ENCODE results near the gene NOL9. TPM values are rescaled to one million over a fixed set of nuclear protein-coding genes. Genes with fewer than 3 reads are reported as not detected.

Gene NOL9
- total RNA-seq, 3 donors from 2014 or later (not counting 1 experiment from before 2014, with no cell fraction given) = 40.7 to 53.3 (median 52.0) TPM

- H3K9me3 Mint-ChIP-seq = no peaks in the 10 kb centered on the region
- H3K9me3 ChIP-seq (ENCODE audit: control insufficient read depth, insufficient read depth, low read length) = no peaks in the 10 kb centered on the region
- H3K36me3 ChIP-seq (ENCODE audit: control insufficient read depth, insufficient read depth, low read length) = no peaks in the 10 kb centered on the region
- no peak overlapping the region for H3K27ac ChIP-seq (ENCODE audit: low read length)
- DNase-seq (no peak), ATAC-seq (no peak)
- no peaks in the 10 kb centered on the region for H3K27me3 ChIP-seq (ENCODE audit: control insufficient read depth, insufficient read depth, low read length)
- H3K4me3 Mint-ChIP-seq = no peak overlapping the region
- H3K27me3 Mint-ChIP-seq (ENCODE audit: low read depth in 2 of 2) = peaks cover 0 to 5% of the 10 kb centered on the region in 2 donors
- no peak overlapping the region for H3K4me3 ChIP-seq (ENCODE audit: low read length)
- 90% methylated on average over 26 of the region's 33 CpGs for WGBS (ENCODE audit: insufficient coverage)
- no peaks in the 10 kb centered on the region for H3K36me3 Mint-ChIP-seq
- no peak for TF ChIP-seq CTCF (IDR thresholded peaks at IDR 0.05)
- H3K4me1 ChIP-seq (ENCODE audit: control insufficient read depth, insufficient read depth, low read length) = peaks cover 6% of the 10 kb centered on the region
- H3K4me1 Mint-ChIP-seq = peaks cover 0 to 7% of the 10 kb centered on the region in 2 donors
- H3K27ac Mint-ChIP-seq = no peak overlapping the region
- intact Hi-C loops (cut with micrococcal nuclease) = loop anchor here (2.0 kb wide), 1 partner anchor 125 kb away; no protein-coding TSS in a partner anchor
Measured at GRCh38 chr1:6473974-6474814, 80.1 kb downstream of the NOL9 start.

GRCh38 chr1:6473156-6473555 lies 81.2 kb downstream of the NOL9 start:
- no peak overlapping the region for H3K27ac Mint-ChIP-seq
- intact Hi-C loops (cut with micrococcal nuclease) = no loop called here

GRCh38 chr1:6472391-6472790 lies 81.9 kb downstream of the NOL9 start:
- no peak overlapping the region for H3K27ac Mint-ChIP-seq
- intact Hi-C loops (cut with micrococcal nuclease) = no loop called here
- H3K4me3 Mint-ChIP-seq = no peak overlapping the region
- H3K9me3 Mint-ChIP-seq = no peaks in the 10 kb centered on the region
- H3K4me3 ChIP-seq (ENCODE audit: low read length) = no peak overlapping the region
- ATAC-seq (no peak), DNase-seq (no peak)
- WGBS (ENCODE audit: insufficient coverage) = 79% methylated on average over 10 of the region's 10 CpGs
- H3K36me3 Mint-ChIP-seq = no peaks in the 10 kb centered on the region
- no peaks in the 10 kb centered on the region for H3K9me3 ChIP-seq (ENCODE audit: control insufficient read depth, insufficient read depth, low read length)
- H3K27me3 ChIP-seq (ENCODE audit: control insufficient read depth, insufficient read depth, low read length) = no peaks in the 10 kb centered on the region
- H3K4me1 ChIP-seq (ENCODE audit: control insufficient read depth, insufficient read depth, low read length) = peaks cover 6% of the 10 kb centered on the region
- no peak overlapping the region for H3K27ac ChIP-seq (ENCODE audit: low read length)
- peaks cover 0 to 7% of the 10 kb centered on the region in 2 donors for H3K4me1 Mint-ChIP-seq
- peaks cover 0 to 2% of the 10 kb centered on the region in 2 donors for H3K27me3 Mint-ChIP-seq (ENCODE audit: low read depth in 2 of 2)
- H3K36me3 ChIP-seq (ENCODE audit: control insufficient read depth, insufficient read depth, low read length) = no peaks in the 10 kb centered on the region
- no peak for TF ChIP-seq CTCF (IDR thresholded peaks at IDR 0.05)

More at GRCh38 chr1:6473156-6473555, 81.2 kb downstream of the NOL9 start:
- no peaks in the 10 kb centered on the region for H3K36me3 ChIP-seq (ENCODE audit: control insufficient read depth, insufficient read depth, low read length)
- H3K27ac ChIP-seq (ENCODE audit: low read length) = no peak overlapping the region
- TF ChIP-seq CTCF (IDR thresholded peaks at IDR 0.05) = no peak
- H3K4me3 ChIP-seq (ENCODE audit: low read length) = no peak overlapping the region
- ATAC-seq = no peak
- no peak overlapping the region for H3K4me3 Mint-ChIP-seq
- no peaks in the 10 kb centered on the region for H3K36me3 Mint-ChIP-seq
- H3K4me1 ChIP-seq (ENCODE audit: control insufficient read depth, insufficient read depth, low read length) = peaks cover 6% of the 10 kb centered on the region
- H3K27me3 Mint-ChIP-seq (ENCODE audit: low read depth in 2 of 2) = peaks cover 0 to 2% of the 10 kb centered on the region in 2 donors
- H3K9me3 Mint-ChIP-seq = no peaks in the 10 kb centered on the region
- H3K27me3 ChIP-seq (ENCODE audit: control insufficient read depth, insufficient read depth, low read length) = no peaks in the 10 kb centered on the region
- H3K9me3 ChIP-seq (ENCODE audit: control insufficient read depth, insufficient read depth, low read length) = no peaks in the 10 kb centered on the region
- WGBS (ENCODE audit: insufficient coverage) = 94% methylated on average over 18 of the region's 18 CpGs
- DNase-seq = no peak
- peaks cover 0 to 7% of the 10 kb centered on the region in 2 donors for H3K4me1 Mint-ChIP-seq

Data from natural killer cell (primary cell).